ENCODE results near the gene QKI.

GRCh38 chr6:163617549-163617948 is 203.0 kb downstream of the QKI start:
- no peak for TF ChIP-seq POLR2A (IDR thresholded peaks at IDR 0.05)
- TF ChIP-seq, protein P1, sequence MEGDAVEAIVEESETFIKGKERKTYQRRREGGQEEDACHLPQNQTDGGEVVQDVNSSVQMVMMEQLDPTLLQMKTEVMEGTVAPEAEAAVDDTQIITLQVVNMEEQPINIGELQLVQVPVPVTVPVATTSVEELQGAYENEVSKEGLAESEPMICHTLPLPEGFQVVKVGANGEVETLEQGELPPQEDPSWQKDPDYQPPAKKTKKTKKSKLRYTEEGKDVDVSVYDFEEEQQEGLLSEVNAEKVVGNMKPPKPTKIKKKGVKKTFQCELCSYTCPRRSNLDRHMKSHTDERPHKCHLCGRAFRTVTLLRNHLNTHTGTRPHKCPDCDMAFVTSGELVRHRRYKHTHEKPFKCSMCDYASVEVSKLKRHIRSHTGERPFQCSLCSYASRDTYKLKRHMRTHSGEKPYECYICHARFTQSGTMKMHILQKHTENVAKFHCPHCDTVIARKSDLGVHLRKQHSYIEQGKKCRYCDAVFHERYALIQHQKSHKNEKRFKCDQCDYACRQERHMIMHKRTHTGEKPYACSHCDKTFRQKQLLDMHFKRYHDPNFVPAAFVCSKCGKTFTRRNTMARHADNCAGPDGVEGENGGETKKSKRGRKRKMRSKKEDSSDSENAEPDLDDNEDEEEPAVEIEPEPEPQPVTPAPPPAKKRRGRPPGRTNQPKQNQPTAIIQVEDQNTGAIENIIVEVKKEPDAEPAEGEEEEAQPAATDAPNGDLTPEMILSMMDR (IDR thresholded peaks at IDR 0.05): no peak

Measured in breast epithelium (tissue), 3 donors.